Fibroblast of lung (primary cell): Measurements from ENCODE around the gene NDST3. TPM values are rescaled to one million over a fixed set of nuclear protein-coding genes. Genes with fewer than 3 reads are reported as not detected.

Source experiments
- DNase-seq, 2 donors: peaks; one replicate each; pipeline versions ENCODE4 v3.0.0 to v3.0.0-alpha.2; 2010; ENCODE audit warnings: low read depth in 2 of 2
- H2AFZ ChIP-seq: 2 replicates; pipeline ENCODE4 v1.5.1; 2012; ENCODE audit warnings: low read length, control low read depth, inconsistent platforms
- H3K27ac ChIP-seq: 2 replicates; pipeline ENCODE4 v1.5.1; 2011; ENCODE audit warnings: low read length, control low read depth; ENCODE audit not compliant: insufficient read depth
- H3K27me3 ChIP-seq: 2 replicates; pipeline ENCODE4 v1.5.1; 2011; ENCODE audit warnings: mild to moderate bottlenecking, low read length; ENCODE audit not compliant: control insufficient read depth, insufficient read depth
- H3K36me3 ChIP-seq: 2 replicates; pipeline ENCODE4 v1.5.1; 2011; ENCODE audit warnings: low read length; ENCODE audit not compliant: control insufficient read depth, insufficient read depth
- H3K4me1 ChIP-seq: 2 replicates; pipeline ENCODE4 v1.5.1; 2011; ENCODE audit warnings: low read length; ENCODE audit not compliant: control insufficient read depth, insufficient read depth; ENCODE audit errors: extremely low read depth
- H3K4me2 ChIP-seq: 2 replicates; pipeline ENCODE4 v1.5.1; 2011; ENCODE audit warnings: low read length, control low read depth; ENCODE audit not compliant: insufficient read depth; ENCODE audit errors: extremely low read depth
- H3K4me3 ChIP-seq, 4 experiments: fragments of 200-600 bp in 1 of 4; sonication (generic) in 1 of 4; replicated peaks in 1 of 4; 2 replicates each; pipeline ENCODE4 v1.5.1; 2011 to 2016; ENCODE audit warnings: low read length in 4 of 4, low read depth in 3 of 4, mild to moderate bottlenecking in 3 of 4, control low read depth in 2 of 4, inconsistent platforms in 1 of 4, mixed read lengths in 1 of 4; ENCODE audit not compliant: insufficient read depth in 1 of 4; ENCODE audit errors: control extremely low read depth in 1 of 4
- H3K79me2 ChIP-seq: 2 replicates; pipeline ENCODE4 v1.5.1; 2012; ENCODE audit warnings: mild to moderate bottlenecking, low read length, inconsistent platforms; ENCODE audit not compliant: control insufficient read depth, insufficient read depth
- H3K9ac ChIP-seq: 2 replicates; pipeline ENCODE4 v1.5.1; 2011; ENCODE audit warnings: mild to moderate bottlenecking, low read length, control low read depth; ENCODE audit not compliant: insufficient read depth
- H3K9me3 ChIP-seq: 2 replicates; pipeline ENCODE4 v1.5.1; 2012; ENCODE audit warnings: low read depth, low read length; ENCODE audit not compliant: control insufficient read depth, insufficient read depth
- H4K20me1 ChIP-seq: 2 replicates; pipeline ENCODE4 v1.5.1; 2011; ENCODE audit warnings: low read length; ENCODE audit not compliant: control insufficient read depth, insufficient read depth; ENCODE audit errors: extremely low read depth
- CTCF ChIP-seq, 2 donors: IDR thresholded peaks in 1 of 2; conservative IDR thresholded peaks in 1 of 2; 1 replicate in 1 of 2; 2 replicates in 1 of 2; pipeline ENCODE4 v1.5.1; 2011 to 2012; ENCODE audit warnings: low read length in 2 of 2, control low read depth in 1 of 2, inconsistent platforms in 1 of 2, low read depth in 1 of 2, mild to moderate bottlenecking in 1 of 2
- EZH2 ChIP-seq: IDR thresholded peaks from 2 replicates; pipeline ENCODE4 v1.5.1; 2012; ENCODE audit warnings: low read length, control low read depth, mild to moderate bottlenecking; ENCODE audit errors: missing control alignments
- polyA plus RNA-seq, 2 donors: library from polyadenylated mRNA; depleted of rRNA in 1 of 2; stranded (reverse) in 1 of 2; unstranded in 1 of 2; fragments of >200 nt; gene quantifications; 2 replicates each; pipeline ENCODE4 v1.2.1, GENCODE V29; 2011 to 2012; ENCODE audit warnings: missing spikeins in 1 of 2
- total RNA-seq: library from RNA; depleted of rRNA; stranded (reverse); fragments of >200 nt; gene quantifications from 2 replicates; pipeline ENCODE4 v1.2.1, GENCODE V29; 2014

NDST3 gene
- total and polyA plus RNA-seq, 2 donors (not counting 1 experiment from before 2014, with no cell fraction given): 0.16 TPM; not detected in 1

GRCh38 chr4:118077767-118078105, 43.5 kb downstream of the NDST3 start:
- Histone ChIP-seq H3K4me1 (no peaks in the 10 kb centered on the region), H3K4me3 (no peak overlapping the region), H3K27me3 (no peaks in the 10 kb centered on the region), H3K27ac (no peak overlapping the region), H3K9me3 (no peaks in the 10 kb centered on the region), H3K4me2 (no peak overlapping the region), H3K36me3 (no peaks in the 10 kb centered on the region), H4K20me1 (no peaks in the 10 kb centered on the region), H3K79me2 (no peaks in the 10 kb centered on the region), H2AFZ (no peak overlapping the region), H3K9ac (no peak overlapping the region)
- TF ChIP-seq CTCF (conservative IDR thresholded peaks at IDR 0.05 in 1 of 2, IDR thresholded peaks at IDR 0.05 in 1 of 2; ENCODE audit: low read depth in 1 of 2, low read length in 2 of 2) (no peak), EZH2 (no peak)
- no peak for DNase-seq

GRCh38 chr4:118081434-118081833, 47.1 kb downstream of the NDST3 start:
- Histone ChIP-seq H3K4me2 (no peak overlapping the region), H3K4me1 (no peaks in the 10 kb centered on the region), H2AFZ (no peak overlapping the region), H3K9me3 (no peaks in the 10 kb centered on the region), H3K79me2 (no peaks in the 10 kb centered on the region), H3K27me3 (no peaks in the 10 kb centered on the region), H3K36me3 (no peaks in the 10 kb centered on the region), H3K27ac (no peak overlapping the region), H4K20me1 (no peaks in the 10 kb centered on the region), H3K4me3 (no peak overlapping the region), H3K9ac (no peak overlapping the region)
- no peak for TF ChIP-seq CTCF (conservative IDR thresholded peaks at IDR 0.05 in 1 of 2, IDR thresholded peaks at IDR 0.05 in 1 of 2; ENCODE audit: low read depth in 1 of 2, low read length in 2 of 2)
- TF ChIP-seq EZH2: no peak
- no peak for DNase-seq

- Histone ChIP-seq H3K4me1 (no peaks in the 10 kb centered on the region), H2AFZ (no peak overlapping the region), H3K9ac (no peak overlapping the region), H3K9me3 (no peaks in the 10 kb centered on the region), H3K27me3 (no peaks in the 10 kb centered on the region), H3K79me2 (no peaks in the 10 kb centered on the region), H3K36me3 (no peaks in the 10 kb centered on the region), H3K4me2 (no peak overlapping the region), H3K4me3 (no peak overlapping the region), H3K27ac (no peak overlapping the region), H4K20me1 (no peaks in the 10 kb centered on the region)
- TF ChIP-seq EZH2 (no peak), CTCF (conservative IDR thresholded peaks at IDR 0.05 in 1 of 2, IDR thresholded peaks at IDR 0.05 in 1 of 2; ENCODE audit: low read depth in 1 of 2, low read length in 2 of 2) (no peak)
- DNase-seq: no peak
Measured at GRCh38 chr4:118082182-118082581, 47.9 kb downstream of the NDST3 start.
